CD4-positive, alpha-beta T cell (primary cell): Measurements from ENCODE around the gene ARL5A. TPM values are rescaled to one million over a fixed set of nuclear protein-coding genes. Genes with fewer than 3 reads are reported as not detected.

Experiments used
- ATAC-seq: fragments of 200-7000 bp; cut with Tn5 transposase; one replicate; pipeline ENCODE4 v1.10.0; 2022; ENCODE audit warnings: mild to moderate bottlenecking; ENCODE audit not compliant: poor library complexity
- CTCF ChIA-PET: fragments of 350-600 bp; sonication (Branson Sonifier 250); formaldehyde crosslinking; loops from one replicate; lab custom pipeline; 2021; ENCODE audit warnings: antibody characterized with exemption, inconsistent platforms; lab: Charles Lee
- POLR2A ChIA-PET: fragments of 350-600 bp; sonication (Branson Sonifier 250); formaldehyde crosslinking; loops from one replicate; lab custom pipeline; 2021; ENCODE audit warnings: antibody characterized with exemption, inconsistent platforms; lab: Charles Lee
- DNase-seq, 14 experiments: peaks; one replicate each; pipeline ENCODE4 v3.0.0-alpha.2; 2013 to 2020; ENCODE audit warnings: mixed read lengths in 2 of 14
- H3K27ac ChIP-seq, 2 donors: one replicate each; pipeline versions ENCODE4 v1.5.1 to v1.7.0; 2013; ENCODE audit warnings: low read length in 2 of 2, low read depth in 1 of 2, mild to moderate bottlenecking in 1 of 2
- H3K27me3 ChIP-seq, 2 experiments: 1 replicate in 1 of 2; 2 replicates in 1 of 2; pipeline versions ENCODE4 v1.6.1 to v1.7.0; 2013; ENCODE audit warnings: low read length in 2 of 2, control low read depth in 1 of 2, mild to moderate bottlenecking in 1 of 2, moderate library complexity in 1 of 2; ENCODE audit not compliant: insufficient read depth in 2 of 2, control insufficient read depth in 1 of 2
- H3K36me3 ChIP-seq: one replicate; pipeline ENCODE4 v1.6.1; 2013; ENCODE audit warnings: low read length, control low read depth; ENCODE audit not compliant: insufficient read depth
- H3K4me1 ChIP-seq: one replicate; pipeline ENCODE4 v1.6.1; 2013; ENCODE audit warnings: low read length, control low read depth; ENCODE audit not compliant: insufficient read depth
- H3K4me3 ChIP-seq: one replicate; pipeline ENCODE4 v1.5.1; 2013; ENCODE audit warnings: mild to moderate bottlenecking, low read length, moderate library complexity
- H3K9me3 ChIP-seq, 2 experiments: 1 replicate in 1 of 2; 2 replicates in 1 of 2; pipeline versions ENCODE4 v1.6.1 to v1.7.0; 2013; ENCODE audit warnings: low read length in 2 of 2, mild to moderate bottlenecking in 2 of 2, control low read depth in 1 of 2, moderate library complexity in 1 of 2; ENCODE audit not compliant: control insufficient read depth in 1 of 2, insufficient read depth in 1 of 2
- H3K27ac Mint-ChIP-seq: one replicate; pipeline ENCODE4 v1.8.0; 2020; ENCODE audit warnings: mixed read lengths
- H3K27me3 Mint-ChIP-seq: one replicate; pipeline ENCODE4 v1.8.0; 2021; ENCODE audit warnings: mixed read lengths
- H3K36me3 Mint-ChIP-seq: one replicate; pipeline ENCODE4 v1.8.0; 2021; ENCODE audit warnings: low read depth, mixed read lengths
- H3K4me1 Mint-ChIP-seq: one replicate; pipeline ENCODE4 v1.8.0; 2021; ENCODE audit warnings: low read depth, mixed read lengths
- H3K4me3 Mint-ChIP-seq: one replicate; pipeline ENCODE4 v1.8.0; 2020; ENCODE audit warnings: mild to moderate bottlenecking, mixed read lengths
- H3K9me3 Mint-ChIP-seq: one replicate; pipeline ENCODE4 v1.8.0; 2020; ENCODE audit warnings: mixed read lengths
- CTCF ChIP-seq: fragments of 200-600 bp; IDR thresholded peaks from one replicate; pipeline ENCODE4 v1.8.0; 2022; ENCODE audit warnings: antibody characterized with exemption, mild to moderate bottlenecking
- intact Hi-C, 2 experiments: fragments of 100-400 bp; cut with DNase I in 1 of 2; cut with micrococcal nuclease in 1 of 2; formaldehyde crosslinking; loops; one replicate each; pipeline versions ENCODE4 v1.15.1 to v1.9.0; 2023 to 2025; cut with DNase I, micrococcal nuclease
- total RNA-seq, 174 experiments: library from RNA in 2 of 174; stranded (reverse) in 2 of 174; gene quantifications; one replicate each; pipeline ENCODE4 v1.2.3 and lab custom pipeline; 2021 to 2026

Gene ARL5A
- total RNA-seq, 2 experiments from 2014 or later = 16.9 to 20.5 TPM

GRCh38 chr2:151851761-151852160, 23.5 kb upstream of the ARL5A start:
- Mint-ChIP-seq H3K27ac (no peak overlapping the region), H3K27me3 (no peaks in the 10 kb centered on the region), H3K36me3 (no peaks in the 10 kb centered on the region), H3K4me1 (no peaks in the 10 kb centered on the region), H3K9me3 (no peaks in the 10 kb centered on the region), H3K4me3 (no peak overlapping the region)
- no peak overlapping the region for H3K27ac ChIP-seq
- ChIA-PET POLR2A (no interaction called here), CTCF (no interaction called here)
- no peak for ATAC-seq
- DNase-seq = no peak
- no peak for TF ChIP-seq CTCF
- H3K4me3 ChIP-seq = no peak overlapping the region
- H3K27me3 ChIP-seq = no peaks in the 10 kb centered on the region
- intact Hi-C loops = no loop called here
- no peaks in the 10 kb centered on the region for H3K9me3 ChIP-seq
- no peaks in the 10 kb centered on the region for H3K36me3 ChIP-seq
- no peaks in the 10 kb centered on the region for H3K4me1 ChIP-seq

GRCh38 chr2:151849413-151850010, 21.3 kb upstream of the ARL5A start:
- Mint-ChIP-seq H3K27ac (no peak overlapping the region), H3K4me1 (no peaks in the 10 kb centered on the region), H3K9me3 (no peaks in the 10 kb centered on the region), H3K4me3 (no peak overlapping the region), H3K27me3 (no peaks in the 10 kb centered on the region), H3K36me3 (no peaks in the 10 kb centered on the region)
- ATAC-seq = no peak
- TF ChIP-seq CTCF = no peak
- ChIA-PET POLR2A (no interaction called here), CTCF (no interaction called here)
- Histone ChIP-seq H3K27me3 (no peaks in the 10 kb centered on the region), H3K36me3 (no peaks in the 10 kb centered on the region), H3K27ac (no peak overlapping the region), H3K9me3 (no peaks in the 10 kb centered on the region), H3K4me1 (no peaks in the 10 kb centered on the region), H3K4me3 (no peak overlapping the region)
- DNase-seq = no peak
- intact Hi-C loops = no loop called here

DNA sequence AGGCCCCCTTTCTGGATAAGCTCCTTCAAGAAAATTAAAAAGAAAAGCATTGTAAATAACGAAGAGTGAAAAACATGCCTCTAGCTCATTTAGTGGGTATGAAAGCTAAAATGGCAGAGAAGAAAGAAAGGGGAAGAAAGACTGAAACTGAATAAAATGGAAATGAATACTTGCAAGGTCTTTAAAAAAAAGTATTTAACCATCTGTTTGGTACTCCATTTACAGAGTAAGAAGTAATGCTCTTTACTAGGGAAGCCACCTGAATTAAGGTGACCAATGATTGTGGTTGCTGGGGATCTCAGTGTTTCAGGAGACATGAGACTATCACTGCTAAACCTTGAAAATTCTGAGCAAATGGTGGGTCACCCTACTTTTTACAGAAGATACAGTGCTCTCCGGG, 17.7 kb upstream of the ARL5A start:
- H3K4me1 ChIP-seq = no peaks in the 10 kb centered on the region
- no peak overlapping the region for H3K4me3 Mint-ChIP-seq
- H3K36me3 Mint-ChIP-seq = no peaks in the 10 kb centered on the region
- TF ChIP-seq CTCF = no peak
- POLR2A ChIA-PET = no interaction called here
- H3K27me3 Mint-ChIP-seq = no peaks in the 10 kb centered on the region
- CTCF ChIA-PET = interaction anchor here (1.1 kb wide), 1 partner anchor 40 kb away, joined by 3 read pairs; no protein-coding TSS in a partner anchor
- no peak for ATAC-seq
- H3K27me3 ChIP-seq = no peaks in the 10 kb centered on the region
- no peaks in the 10 kb centered on the region for H3K4me1 Mint-ChIP-seq
- no peak for DNase-seq
- no peak overlapping the region for H3K27ac Mint-ChIP-seq
- no peaks in the 10 kb centered on the region for H3K9me3 Mint-ChIP-seq
- no peak overlapping the region for H3K4me3 ChIP-seq
- H3K36me3 ChIP-seq = no peaks in the 10 kb centered on the region
- H3K9me3 ChIP-seq = no peaks in the 10 kb centered on the region
- H3K27ac ChIP-seq = no peak overlapping the region
- intact Hi-C loops = no loop called here
